HG02852 (cell line): Measurements from ENCODE around the gene DECR2.
"Not testable (repeated sequence)": the region's sequence is repeated elsewhere in the genome, so short reads cannot be mapped to it uniquely, and the experiment has no call there.

ENCODE experiments used
- ATAC-seq: cut with Tn5 transposase; IDR thresholded peaks from one replicate; pipeline ENCODE4 v1.9.1; 2021; ENCODE audit warnings: mild to moderate bottlenecking, moderate library complexity; ENCODE audit not compliant: unreplicated experiment

The DECR2 gene

GRCh38 chr16:378113-378820 is 23.4 kb upstream of the DECR2 start:
- ATAC-seq: not testable (repeated sequence)

GRCh38 chr16:378821-379182 is 22.9 kb upstream of the DECR2 start:
- ATAC-seq: no peak

- ATAC-seq: no peak
These were observed 22.3 kb upstream of the DECR2 start for GRCh38 chr16:379183-379960.

- no peak for ATAC-seq
These were observed 21.5 kb upstream of the DECR2 start for GRCh38 chr16:379961-380761.

GRCh38 chr16:380762-381011 is 21.0 kb upstream of the DECR2 start:
- no peak for ATAC-seq

- no peak for ATAC-seq
These were observed 20.5 kb upstream of the DECR2 start for GRCh38 chr16:381012-381788.

- no peak for ATAC-seq
These were observed 19.6 kb upstream of the DECR2 start, which contains the start of gene PGAP6 for GRCh38 chr16:381789-382717. Gene PGAP6, minus strand, starts transcription at chr16:381978. Its CDS starts 157 bp downstream, at chr16:381821.

GRCh38 chr16:383326-384051 is 18.2 kb upstream of the DECR2 start:
- ATAC-seq: no peak

- no peak for ATAC-seq
These were observed 15.0 kb upstream of the DECR2 start for GRCh38 chr16:386641-387156.

GRCh38 chr16:387761-388666 is 13.7 kb upstream of the DECR2 start:
- not testable (repeated sequence) for ATAC-seq

- no peak for ATAC-seq
These were observed 12.3 kb upstream of the DECR2 start for GRCh38 chr16:389352-389751.

GRCh38 chr16:391885-392335 is 9.8 kb upstream of the DECR2 start:
- ATAC-seq: no peak

GRCh38 chr16:392450-393030 is 9.1 kb upstream of the DECR2 start:
- no peak for ATAC-seq

GRCh38 chr16:396199-396598 is 5.5 kb upstream of the DECR2 start:
- no peak for ATAC-seq

GRCh38 chr16:396605-397004 is 5.1 kb upstream of the DECR2 start:
- no peak for ATAC-seq

- no peak for ATAC-seq
These were observed 4.5 kb upstream of the DECR2 start, which contains the start of gene NME4 for GRCh38 chr16:397135-397661. Gene NME4, plus strand, starts transcription at chr16:397199. Its CDS starts 24 bp downstream, at chr16:397223.

- no peak for ATAC-seq
These were observed 3.9 kb upstream of the DECR2 start for GRCh38 chr16:397736-398332.
